ENCODE data around the gene CDC6. TPM values are rescaled to one million over a fixed set of nuclear protein-coding genes. Genes with fewer than 3 reads are reported as not detected.

Gene CDC6
- total and polyA plus RNA-seq, 2 donors (not counting 3 experiments of a cell fraction or from before 2014, with no cell fraction given), result 15.5 to 55.2 TPM

DNA sequence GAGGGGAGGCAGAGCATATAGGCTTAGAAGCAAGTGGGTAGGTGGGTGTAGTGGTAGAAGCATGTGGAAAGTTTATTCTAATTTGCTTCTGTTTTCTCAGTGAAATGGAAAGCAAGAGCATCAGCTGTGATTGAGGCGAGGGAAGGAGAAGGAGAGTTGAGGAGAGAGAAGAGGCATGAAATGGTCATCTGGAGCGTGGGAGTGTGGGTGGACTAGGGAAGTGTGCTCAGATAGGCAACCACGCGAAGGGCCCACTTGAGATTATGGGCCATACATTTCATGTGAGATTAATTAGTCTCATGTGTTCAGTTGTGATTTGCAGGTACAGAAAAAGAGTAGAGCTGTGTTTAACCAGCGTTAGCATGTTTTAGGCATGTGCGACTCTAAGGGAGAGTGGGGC is 20.8 kb upstream of the CDC6 start:
- no peak overlapping the region for H2AFZ ChIP-seq (ENCODE audit: low read depth, low read length)
- no peaks in the 10 kb centered on the region for H4K20me1 ChIP-seq (replicated peaks; ENCODE audit: control insufficient read depth, extremely low read depth, insufficient read depth, low read length)
- no peaks in the 10 kb centered on the region for H3K9me3 ChIP-seq (replicated peaks; ENCODE audit: control insufficient read depth, insufficient read depth, low read length)
- no peaks in the 10 kb centered on the region for H3K27me3 ChIP-seq (ENCODE audit: control insufficient read depth in 2 of 2, insufficient read depth in 2 of 2, low read length in 2 of 2)
- no peaks in the 10 kb centered on the region for H3K4me1 ChIP-seq (ENCODE audit: control insufficient read depth, extremely low read depth, insufficient read depth, low read length)
- no peaks in the 10 kb centered on the region for H3K9me1 ChIP-seq (replicated peaks; ENCODE audit: control insufficient read depth, extremely low read depth, insufficient read depth, low read length)
- H3K4me3 ChIP-seq (replicated peaks in 1 of 3; ENCODE audit: insufficient read depth in 1 of 3, low read depth in 1 of 3, low read length in 3 of 3), result no peak overlapping the region
- no peak overlapping the region for H3K4me2 ChIP-seq (ENCODE audit: insufficient read depth, low read length)
- intact Hi-C loops (cut with micrococcal nuclease), result no loop called here
- FAIRE-seq (no peak), DNase-seq (ENCODE audit: low read depth, low spot score) (no peak)
- H3K79me2 ChIP-seq (ENCODE audit: control insufficient read depth, insufficient read depth, low read length), result no peaks in the 10 kb centered on the region
- BruUV-seq (replicated peaks), result no TSS peak
- POLR2A ChIA-PET, result no interaction called here
- CTCF ChIA-PET, result interaction anchor here (0.8 to 3.2 kb wide), 5 partner anchors 14 to 65 kb away, joined by 3 to 9 read pairs (median 3); no protein-coding TSS in a partner anchor
- dilution Hi-C loops (cut with MboI; ENCODE audit: extremely low pct_ligation_motif_present, low sequenced_read_pairs), result no loop called here
- H3K36me3 ChIP-seq (ENCODE audit: control insufficient read depth in 2 of 2, extremely low read depth in 1 of 2, insufficient read depth in 2 of 2, low read length in 2 of 2), result peaks cover 12 to 30% of the 10 kb centered on the region in 2 experiments
- TF ChIP-seq, protein P1, sequence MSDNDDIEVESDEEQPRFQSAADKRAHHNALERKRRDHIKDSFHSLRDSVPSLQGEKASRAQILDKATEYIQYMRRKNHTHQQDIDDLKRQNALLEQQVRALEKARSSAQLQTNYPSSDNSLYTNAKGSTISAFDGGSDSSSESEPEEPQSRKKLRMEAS (IDR thresholded peaks at IDR 0.05; ENCODE audit: insufficient read depth, insufficient read length), result no peak
- TF ChIP-seq POLR2A (IDR thresholded peaks at IDR 0.05; ENCODE audit: low read depth, low read length) (no peak), GATA2 (IDR thresholded peaks at IDR 0.05; ENCODE audit: insufficient read depth, insufficient read length, low read depth, low read length) (no peak), CTCF (IDR thresholded peaks at IDR 0.05; ENCODE audit: extremely low read depth in 1 of 2, insufficient read depth in 1 of 2, low read depth in 1 of 2, low read length in 2 of 2) (no peak)
- no peak overlapping the region for H3K9ac ChIP-seq (replicated peaks; ENCODE audit: extremely low read depth, insufficient read depth, low read length)
- no peak overlapping the region for H3K27ac ChIP-seq (ENCODE audit: insufficient read depth, low read depth, low read length)

GRCh38 chr17:40268141-40268712 is 19.5 kb upstream of the CDC6 start:
- H2AFZ ChIP-seq (ENCODE audit: low read depth, low read length), result no peak overlapping the region
- BruUV-seq (replicated peaks), result no TSS peak
- no peaks in the 10 kb centered on the region for H4K20me1 ChIP-seq (replicated peaks; ENCODE audit: control insufficient read depth, extremely low read depth, insufficient read depth, low read length)
- no peak for FAIRE-seq
- H3K9ac ChIP-seq (replicated peaks; ENCODE audit: extremely low read depth, insufficient read depth, low read length), result no peak overlapping the region
- intact Hi-C loops (cut with micrococcal nuclease) (no loop called here), dilution Hi-C loops (cut with MboI; ENCODE audit: extremely low pct_ligation_motif_present, low sequenced_read_pairs) (no loop called here)
- no peaks in the 10 kb centered on the region for H3K4me1 ChIP-seq (ENCODE audit: control insufficient read depth, extremely low read depth, insufficient read depth, low read length)
- TF ChIP-seq MYC (IDR thresholded peaks at IDR 0.05; ENCODE audit: low read depth, low read length) (no peak), POLR2AphosphoS5 (IDR thresholded peaks at IDR 0.05; ENCODE audit: insufficient read depth, low read depth, low read length) (no peak), FOS (IDR thresholded peaks at IDR 0.05; ENCODE audit: borderline replicate concordance, insufficient read depth, low read length) (no peak), CTCF (IDR thresholded peaks at IDR 0.05; ENCODE audit: extremely low read depth in 1 of 2, insufficient read depth in 1 of 2, low read depth in 1 of 2, low read length in 2 of 2) (no peak), JUN (IDR thresholded peaks at IDR 0.05; ENCODE audit: borderline replicate concordance, insufficient read depth, insufficient read length, low read depth) (no peak), GATA2 (IDR thresholded peaks at IDR 0.05; ENCODE audit: insufficient read depth, insufficient read length, low read depth, low read length) (no peak), POLR2A (IDR thresholded peaks at IDR 0.05; ENCODE audit: low read depth, low read length) (no peak), EZH2 (IDR thresholded peaks at IDR 0.05; ENCODE audit: borderline replicate concordance, low read depth, low read length, severe bottlenecking) (no peak)
- TF ChIP-seq, protein P1 (IDR thresholded peaks at IDR 0.05; ENCODE audit: insufficient read depth, insufficient read length), result no peak
- peaks cover 7 to 25% of the 10 kb centered on the region in 2 experiments for H3K36me3 ChIP-seq (ENCODE audit: control insufficient read depth in 2 of 2, extremely low read depth in 1 of 2, insufficient read depth in 2 of 2, low read length in 2 of 2)
- DNase-seq (ENCODE audit: low read depth, low spot score), result no peak
- CTCF ChIA-PET, result interaction anchor here (0.9 to 3.2 kb wide), 5 partner anchors 10 to 50 kb away, joined by 3 to 9 read pairs (median 3); no protein-coding TSS in a partner anchor
- no peak overlapping the region for H3K27ac ChIP-seq (ENCODE audit: insufficient read depth, low read depth, low read length)
- no peaks in the 10 kb centered on the region for H3K9me3 ChIP-seq (replicated peaks; ENCODE audit: control insufficient read depth, insufficient read depth, low read length)
- POLR2A ChIA-PET, result no interaction called here
- H3K4me2 ChIP-seq (ENCODE audit: insufficient read depth, low read length), result no peak overlapping the region
- H3K27me3 ChIP-seq (ENCODE audit: control insufficient read depth in 2 of 2, insufficient read depth in 2 of 2, low read length in 2 of 2), result no peaks in the 10 kb centered on the region
- H3K4me3 ChIP-seq (replicated peaks in 1 of 3; ENCODE audit: insufficient read depth in 1 of 3, low read depth in 1 of 3, low read length in 3 of 3), result no peak overlapping the region
- no peaks in the 10 kb centered on the region for H3K9me1 ChIP-seq (replicated peaks; ENCODE audit: control insufficient read depth, extremely low read depth, insufficient read depth, low read length)
- H3K79me2 ChIP-seq (ENCODE audit: control insufficient read depth, insufficient read depth, low read length), result no peaks in the 10 kb centered on the region

Data from endothelial cell of umbilical vein (primary cell).